Lower lobe of right lung (tissue), 2 donors: Measurements from ENCODE around the gene FAM181A. TPM values are rescaled to one million over a fixed set of nuclear protein-coding genes. Genes with fewer than 3 reads are reported as not detected.

Source experiments
- ATAC-seq, 2 donors: fragments of 200-7000 bp; cut with Tn5 transposase; one replicate each; pipeline ENCODE4 v1.9.1; 2020 to 2022; ENCODE audit warnings: mild to moderate bottlenecking in 2 of 2, moderate library complexity in 2 of 2
- DNase-seq: peaks from one replicate; pipeline ENCODE4 v3.0.0-alpha.2; 2020
- H3K27ac ChIP-seq: fragments of 200-600 bp; one replicate; pipeline ENCODE4 v1.8.0; 2022
- H3K27me3 ChIP-seq: fragments of 200-600 bp; one replicate; pipeline ENCODE4 v1.8.0; 2022; ENCODE audit warnings: low read depth
- H3K36me3 ChIP-seq: fragments of 200-600 bp; one replicate; pipeline ENCODE4 v1.8.0; 2022; ENCODE audit warnings: mild to moderate bottlenecking
- H3K4me1 ChIP-seq: fragments of 200-600 bp; one replicate; pipeline ENCODE4 v1.8.0; 2022
- H3K4me3 ChIP-seq: fragments of 200-600 bp; one replicate; pipeline ENCODE4 v1.8.0; 2022; ENCODE audit warnings: mild to moderate bottlenecking
- H3K9me3 ChIP-seq: fragments of 200-600 bp; one replicate; pipeline ENCODE4 v1.8.0; 2022
- intact Hi-C: fragments of 100-400 bp; cut with DNase I; formaldehyde crosslinking; loops from one replicate; pipeline ENCODE4 v1.11.0; 2022
- long read RNA-seq: library from polyadenylated mRNA; unstranded; transcript quantifications from one replicate; pipeline ENCODE4 v2.0.0, GENCODE V29; 2021
- total RNA-seq: library from RNA; stranded (reverse); fragmentation: NEBNext Ultra II Directional; extraction: Animal tissue kit (Norgen Biotek cat#: 25700); gene quantifications from one replicate; pipeline ENCODE4 v1.2.1, GENCODE V29; 2021
- TF ChIP-seq, protein P1 (sequence below): fragments of 200-600 bp; IDR thresholded peaks from one replicate; pipeline ENCODE4 v1.8.0; 2022; ENCODE audit warnings: antibody characterized with exemption, mild to moderate bottlenecking
- donor health status: DM: no; HTN: yes; CAD: no; lungs with severe emphysema.

FAM181A gene
- total RNA-seq: 6.4 TPM
- long read RNA-seq, partial matches to known transcripts: 0 of 9 reads
- long read RNA-seq, other reads (novel, unspliced or antisense): 4 of 9 reads

DNA sequence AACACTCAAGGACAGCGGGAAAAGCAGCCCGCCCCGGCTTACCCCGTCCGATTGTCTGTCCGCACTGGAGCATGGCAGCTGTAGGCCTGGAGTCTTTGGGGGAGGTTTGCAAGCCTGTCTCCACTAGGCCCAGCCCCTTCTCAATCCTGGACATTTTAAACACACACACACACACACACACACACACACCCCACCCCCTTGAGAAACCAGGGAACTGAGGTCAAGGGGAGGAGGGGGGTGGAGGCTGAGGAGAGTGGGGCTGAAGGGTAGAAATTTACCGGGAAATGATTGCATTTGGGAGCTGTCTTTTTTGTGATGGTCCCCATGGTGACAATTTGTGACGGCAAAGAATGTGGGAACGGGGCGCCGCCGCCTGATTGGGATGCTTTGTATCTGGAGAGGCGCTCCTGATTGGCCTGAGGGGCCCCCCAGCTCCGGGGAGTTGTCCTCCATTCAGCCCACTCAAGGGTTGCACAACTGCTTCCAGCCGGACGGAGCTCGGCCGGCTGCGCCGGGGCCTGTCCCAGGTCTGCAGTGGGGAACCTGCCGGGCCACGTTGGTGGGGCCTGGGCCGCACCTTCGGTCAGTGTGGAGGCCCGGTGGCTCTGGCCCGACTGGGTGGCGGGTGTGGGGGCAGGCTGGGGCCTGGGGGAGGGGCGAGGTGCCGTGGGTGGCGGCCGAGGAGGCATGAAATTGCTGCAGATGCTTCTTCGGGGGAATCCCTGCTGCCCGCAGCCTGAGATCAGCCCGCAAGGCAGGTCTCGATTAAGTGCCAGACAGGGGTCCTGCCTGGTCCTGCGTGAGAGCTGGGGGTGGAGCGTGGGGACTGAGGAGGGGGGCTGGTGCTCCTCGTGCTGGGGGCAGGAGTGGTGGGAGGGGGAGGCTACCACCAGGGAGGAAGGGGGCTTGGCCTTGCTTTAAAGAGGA, at the start of gene FAM181A:
Gene FAM181A, plus strand, starts transcription at position 472 of the 927 bp plus-strand sequence. CDS start 942 bp downstream, outside the sequence.
- intact Hi-C loops: no loop called here
- DNase-seq: peak; percentile 80
- H3K4me1 ChIP-seq: no peaks in the 10 kb centered on the region
- no peak within 1 kb of the TSS for H3K27ac ChIP-seq
- no peaks in the 10 kb centered on the region for H3K36me3 ChIP-seq
- no peaks in the 10 kb centered on the region for H3K9me3 ChIP-seq
- peak; percentile 77 to 87 for ATAC-seq
- no peaks in the 10 kb centered on the region for H3K27me3 ChIP-seq
- no peak within 1 kb of the TSS for H3K4me3 ChIP-seq
- TF ChIP-seq, protein P1, sequence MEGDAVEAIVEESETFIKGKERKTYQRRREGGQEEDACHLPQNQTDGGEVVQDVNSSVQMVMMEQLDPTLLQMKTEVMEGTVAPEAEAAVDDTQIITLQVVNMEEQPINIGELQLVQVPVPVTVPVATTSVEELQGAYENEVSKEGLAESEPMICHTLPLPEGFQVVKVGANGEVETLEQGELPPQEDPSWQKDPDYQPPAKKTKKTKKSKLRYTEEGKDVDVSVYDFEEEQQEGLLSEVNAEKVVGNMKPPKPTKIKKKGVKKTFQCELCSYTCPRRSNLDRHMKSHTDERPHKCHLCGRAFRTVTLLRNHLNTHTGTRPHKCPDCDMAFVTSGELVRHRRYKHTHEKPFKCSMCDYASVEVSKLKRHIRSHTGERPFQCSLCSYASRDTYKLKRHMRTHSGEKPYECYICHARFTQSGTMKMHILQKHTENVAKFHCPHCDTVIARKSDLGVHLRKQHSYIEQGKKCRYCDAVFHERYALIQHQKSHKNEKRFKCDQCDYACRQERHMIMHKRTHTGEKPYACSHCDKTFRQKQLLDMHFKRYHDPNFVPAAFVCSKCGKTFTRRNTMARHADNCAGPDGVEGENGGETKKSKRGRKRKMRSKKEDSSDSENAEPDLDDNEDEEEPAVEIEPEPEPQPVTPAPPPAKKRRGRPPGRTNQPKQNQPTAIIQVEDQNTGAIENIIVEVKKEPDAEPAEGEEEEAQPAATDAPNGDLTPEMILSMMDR: no peak

DNA sequence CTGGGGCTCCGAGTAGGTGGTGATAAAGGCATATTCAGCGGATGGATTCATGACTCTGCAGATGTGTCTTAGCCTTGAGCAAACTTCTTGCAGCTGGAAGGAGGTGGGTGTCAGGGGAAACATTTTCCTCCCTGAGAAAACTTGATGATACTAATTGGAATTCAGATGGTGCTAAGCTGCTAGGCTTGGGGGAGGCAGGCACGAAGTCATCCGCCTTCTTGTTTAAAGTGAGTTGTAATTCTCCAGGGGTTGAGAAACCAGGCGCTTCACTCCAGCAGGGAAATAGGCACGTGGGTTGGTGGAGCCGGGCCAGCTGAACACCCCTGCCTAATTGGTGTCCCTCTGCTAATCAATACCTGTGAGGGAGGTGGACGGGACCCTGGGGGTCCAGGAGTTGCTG, 48.9 kb upstream of the FAM181A start:
- DNase-seq: no peak
- Histone ChIP-seq H3K36me3 (no peaks in the 10 kb centered on the region), H3K27ac (no peak overlapping the region), H3K27me3 (no peaks in the 10 kb centered on the region), H3K4me3 (no peak overlapping the region), H3K9me3 (no peaks in the 10 kb centered on the region), H3K4me1 (peaks cover 13% of the 10 kb centered on the region)
- ATAC-seq: no peak
- TF ChIP-seq, protein P1: no peak
- intact Hi-C loops: no loop called here

DNA sequence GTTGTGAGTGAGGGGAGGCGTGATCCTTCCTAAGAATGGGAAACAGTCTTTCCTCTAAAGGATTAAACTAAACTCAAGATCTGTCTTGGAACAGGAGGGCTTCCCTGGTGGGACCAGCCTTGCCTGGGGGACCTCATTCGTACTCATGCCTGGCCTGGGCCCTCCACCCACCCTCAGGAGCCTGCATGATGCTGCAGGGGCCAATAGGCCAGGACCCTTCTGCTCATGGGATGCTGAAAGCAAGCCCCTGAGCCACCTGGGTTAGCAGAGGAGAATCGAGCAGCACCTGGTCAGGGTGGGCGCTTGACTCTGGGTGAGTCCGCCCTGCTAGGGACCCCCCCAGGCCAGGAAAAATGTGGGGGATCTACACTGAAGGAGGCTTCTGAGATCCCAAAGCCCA, 48.3 kb upstream of the FAM181A start:
- no peak overlapping the region for H3K27ac ChIP-seq
- no peak for ATAC-seq
- H3K9me3 ChIP-seq: no peaks in the 10 kb centered on the region
- intact Hi-C loops: no loop called here
- no peak for DNase-seq
- TF ChIP-seq, protein P1: no peak
- no peaks in the 10 kb centered on the region for H3K36me3 ChIP-seq
- no peak overlapping the region for H3K4me3 ChIP-seq
- H3K4me1 ChIP-seq: peaks cover 13% of the 10 kb centered on the region
- no peaks in the 10 kb centered on the region for H3K27me3 ChIP-seq

DNA sequence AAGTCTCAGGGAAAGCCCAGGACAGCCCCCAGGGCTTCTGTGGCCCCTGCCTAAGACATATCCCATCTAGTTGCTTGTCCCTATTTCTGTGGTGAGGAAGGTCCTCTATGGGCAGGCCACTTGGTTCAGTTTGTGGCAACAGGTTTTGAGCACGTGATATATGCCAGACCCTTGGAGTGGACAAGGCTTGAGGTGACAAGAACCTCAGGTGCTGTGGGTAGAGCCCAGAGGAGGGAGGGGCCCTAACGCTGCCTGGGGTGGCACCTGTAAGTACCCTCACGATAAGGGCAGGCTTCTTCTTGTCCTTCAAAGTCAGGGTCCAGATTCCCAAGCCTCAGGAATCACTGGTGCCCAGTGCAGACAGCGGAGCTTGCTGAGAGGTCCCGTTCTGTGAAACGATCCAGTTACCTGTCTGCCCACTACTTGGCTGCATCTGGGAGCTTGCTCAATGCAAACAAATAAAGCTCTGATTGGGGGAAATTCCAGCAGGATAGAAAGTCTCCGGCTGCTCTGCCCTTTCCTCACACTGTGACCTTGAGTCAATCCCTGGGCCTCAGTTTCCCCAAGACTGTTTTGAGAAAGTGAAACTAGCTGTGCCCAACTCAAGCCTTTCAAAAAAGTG, 47.7 kb upstream of the FAM181A start:
- TF ChIP-seq, protein P1: no peak
- H3K27ac ChIP-seq: no peak overlapping the region
- peak; percentile 47 to 63 for ATAC-seq
- H3K9me3 ChIP-seq: no peaks in the 10 kb centered on the region
- no peaks in the 10 kb centered on the region for H3K27me3 ChIP-seq
- peak overlapping the region; percentile 30 for H3K4me3 ChIP-seq
- DNase-seq: no peak
- H3K4me1 ChIP-seq: peaks cover 13% of the 10 kb centered on the region
- H3K36me3 ChIP-seq: no peaks in the 10 kb centered on the region
- intact Hi-C loops: no loop called here

DNA sequence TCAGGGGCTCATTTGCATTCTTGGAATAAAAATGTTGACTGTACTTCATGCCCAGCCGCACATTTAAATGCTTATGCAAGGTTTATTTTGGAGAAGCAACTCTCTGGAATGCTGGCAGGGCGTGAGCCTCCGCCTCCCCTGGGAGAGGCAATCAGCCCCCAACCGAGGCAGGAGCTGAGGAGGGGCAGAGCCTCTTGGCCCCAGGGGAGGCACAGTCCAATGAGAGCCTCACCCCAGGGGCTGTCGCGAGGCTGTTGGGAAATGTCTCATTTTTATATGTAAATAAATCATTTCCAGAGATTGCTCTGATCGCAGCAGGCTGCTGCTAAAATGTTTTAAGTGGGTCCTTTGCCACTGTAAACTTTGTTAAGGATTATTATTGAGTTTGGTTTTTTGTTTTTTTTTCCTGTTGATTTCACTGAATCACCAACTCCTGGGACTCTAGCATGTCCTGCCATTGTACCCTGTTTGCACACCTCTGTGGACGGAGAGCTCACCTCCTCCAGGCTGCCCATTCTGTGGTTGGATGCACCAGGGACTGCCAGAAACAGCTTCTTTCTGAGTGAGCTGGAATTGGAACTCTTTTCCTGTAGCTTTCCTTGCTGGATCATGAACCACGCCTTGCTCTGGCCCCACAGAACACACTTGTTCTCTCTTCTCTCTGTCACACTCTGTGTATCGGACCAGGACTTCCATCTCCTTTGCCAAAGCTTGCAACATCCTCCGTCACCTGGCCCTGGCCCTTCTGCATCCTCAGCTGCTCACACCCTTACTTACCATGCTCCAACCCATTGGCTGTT, 46.9 kb upstream of the FAM181A start:
- DNase-seq (peak; percentile 71), ATAC-seq (peak; percentile 88)
- H3K4me3 ChIP-seq: peak overlapping the region; percentile 30
- peaks cover 13% of the 10 kb centered on the region for H3K4me1 ChIP-seq
- H3K9me3 ChIP-seq: no peaks in the 10 kb centered on the region
- no peaks in the 10 kb centered on the region for H3K27me3 ChIP-seq
- intact Hi-C loops: no loop called here
- H3K27ac ChIP-seq: peak overlapping the region; percentile 5
- TF ChIP-seq, protein P1: no peak
- no peaks in the 10 kb centered on the region for H3K36me3 ChIP-seq
